WERI-Rb-1 (cell line): ENCODE results near the gene COL8A1.
A peak's percentile ranks its signal among the peaks of the same experiment; 100 is the strongest.

Experiments used
- DNase-seq: peaks from one replicate; pipeline ENCODE4 v3.0.0-alpha.2; 2020
- H3K27ac ChIP-seq: fragments of 250-450 bp; sonication (Bioruptor Pico); 2 replicates; pipeline ENCODE4 v1.5.1; 2020; ENCODE audit warnings: mild to moderate bottlenecking, moderate library complexity
- H3K27me3 ChIP-seq: fragments of 250-450 bp; sonication (Bioruptor Pico); 2 replicates; pipeline ENCODE4 v1.5.1; 2021; ENCODE audit warnings: mild to moderate bottlenecking, low read depth, moderate library complexity; ENCODE audit not compliant: insufficient read depth, severe bottlenecking
- H3K36me3 ChIP-seq: fragments of 250-450 bp; sonication (Bioruptor Pico); 2 replicates; pipeline ENCODE4 v1.5.1; 2020; ENCODE audit warnings: mild to moderate bottlenecking, moderate library complexity
- H3K4me3 ChIP-seq: 2 replicates; pipeline ENCODE4 v1.5.1; 2011; ENCODE audit warnings: low read depth, mild to moderate bottlenecking, control low read depth, low read length
- H3K9me3 ChIP-seq: fragments of 250-450 bp; sonication (Bioruptor Pico); 2 replicates; pipeline ENCODE4 v1.5.1; 2021; ENCODE audit warnings: mild to moderate bottlenecking, moderate library complexity; ENCODE audit not compliant: severe bottlenecking
- TF ChIP-seq, protein P1 (sequence below): IDR thresholded peaks from 2 replicates; pipeline ENCODE4 v1.5.1; 2011; ENCODE audit warnings: low read depth, mild to moderate bottlenecking, control low read depth, inconsistent platforms, low read length

Gene COL8A1

DNA sequence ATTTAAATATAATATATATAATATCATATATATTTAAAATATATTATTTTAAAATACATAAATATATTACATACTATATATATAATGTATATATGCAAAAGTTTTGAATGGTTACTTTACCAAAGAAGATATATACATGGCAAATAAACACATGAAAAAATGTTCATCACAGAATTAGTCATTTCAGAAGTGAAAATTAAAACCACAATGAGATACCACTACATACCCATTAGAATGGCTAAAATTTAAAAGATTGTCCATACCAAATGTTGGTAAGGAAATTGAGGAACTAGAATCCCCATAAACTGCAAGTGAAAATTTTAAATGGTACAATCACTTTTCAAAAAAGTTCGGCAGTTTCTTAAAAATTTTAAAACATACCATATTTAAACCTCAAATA lies 23.6 kb upstream of the COL8A1 start:
- no peak for DNase-seq
- H3K9me3 ChIP-seq, result no peaks in the 10 kb centered on the region
- no peak overlapping the region for H3K4me3 ChIP-seq
- no peak overlapping the region for H3K27ac ChIP-seq
- TF ChIP-seq, protein P1, sequence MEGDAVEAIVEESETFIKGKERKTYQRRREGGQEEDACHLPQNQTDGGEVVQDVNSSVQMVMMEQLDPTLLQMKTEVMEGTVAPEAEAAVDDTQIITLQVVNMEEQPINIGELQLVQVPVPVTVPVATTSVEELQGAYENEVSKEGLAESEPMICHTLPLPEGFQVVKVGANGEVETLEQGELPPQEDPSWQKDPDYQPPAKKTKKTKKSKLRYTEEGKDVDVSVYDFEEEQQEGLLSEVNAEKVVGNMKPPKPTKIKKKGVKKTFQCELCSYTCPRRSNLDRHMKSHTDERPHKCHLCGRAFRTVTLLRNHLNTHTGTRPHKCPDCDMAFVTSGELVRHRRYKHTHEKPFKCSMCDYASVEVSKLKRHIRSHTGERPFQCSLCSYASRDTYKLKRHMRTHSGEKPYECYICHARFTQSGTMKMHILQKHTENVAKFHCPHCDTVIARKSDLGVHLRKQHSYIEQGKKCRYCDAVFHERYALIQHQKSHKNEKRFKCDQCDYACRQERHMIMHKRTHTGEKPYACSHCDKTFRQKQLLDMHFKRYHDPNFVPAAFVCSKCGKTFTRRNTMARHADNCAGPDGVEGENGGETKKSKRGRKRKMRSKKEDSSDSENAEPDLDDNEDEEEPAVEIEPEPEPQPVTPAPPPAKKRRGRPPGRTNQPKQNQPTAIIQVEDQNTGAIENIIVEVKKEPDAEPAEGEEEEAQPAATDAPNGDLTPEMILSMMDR, result no peak
- no peaks in the 10 kb centered on the region for H3K36me3 ChIP-seq
- no peaks in the 10 kb centered on the region for H3K27me3 ChIP-seq

DNA sequence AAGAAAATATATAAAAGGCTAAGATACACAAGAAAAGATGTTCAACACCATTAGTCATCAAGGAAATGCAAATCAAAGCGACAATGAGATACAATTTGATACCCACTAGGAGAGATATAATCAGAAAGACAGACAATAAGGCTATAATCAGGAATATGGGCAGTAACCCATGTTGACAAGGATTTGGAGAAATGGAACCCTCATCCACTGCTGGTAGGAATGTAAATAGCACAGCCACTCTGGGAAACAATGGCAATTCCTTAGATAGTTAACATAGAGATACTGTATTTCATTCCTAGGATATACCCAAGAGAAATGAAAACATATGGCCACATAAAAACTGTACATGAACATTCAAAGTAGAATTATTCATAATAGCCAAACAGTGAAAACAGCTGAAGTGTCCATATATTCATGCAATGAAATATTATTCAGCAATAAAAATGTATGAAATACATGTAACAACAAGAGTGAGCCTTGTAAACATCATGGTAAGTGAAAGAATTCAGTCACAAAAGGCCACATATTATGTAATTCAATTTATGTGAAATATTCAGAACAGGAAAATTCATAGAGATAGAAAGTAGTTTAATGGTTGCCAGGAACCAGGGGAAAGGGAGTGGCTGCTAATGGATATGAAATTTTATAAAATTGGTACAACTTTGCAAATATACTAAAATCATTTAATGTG lies 18.2 kb upstream of the COL8A1 start:
- TF ChIP-seq, protein P1, result no peak
- no peaks in the 10 kb centered on the region for H3K27me3 ChIP-seq
- no peak for DNase-seq

GRCh38 chr3:99620976-99621375 lies 17.4 kb upstream of the COL8A1 start:
- Histone ChIP-seq H3K36me3 (no peaks in the 10 kb centered on the region), H3K27ac (no peak overlapping the region), H3K9me3 (no peaks in the 10 kb centered on the region), H3K4me3 (no peak overlapping the region), H3K27me3 (no peaks in the 10 kb centered on the region)
- DNase-seq, result no peak
- TF ChIP-seq, protein P1, result no peak

More for the DNA sequence above, 18.2 kb upstream of the COL8A1 start:
- no peaks in the 10 kb centered on the region for H3K36me3 ChIP-seq
- no peaks in the 10 kb centered on the region for H3K9me3 ChIP-seq
- H3K27ac ChIP-seq, result no peak overlapping the region
- H3K4me3 ChIP-seq, result no peak overlapping the region

- H3K27ac ChIP-seq, result no peak overlapping the region
- no peak overlapping the region for H3K4me3 ChIP-seq
- DNase-seq, result no peak
- H3K9me3 ChIP-seq, result no peaks in the 10 kb centered on the region
- H3K27me3 ChIP-seq, result no peaks in the 10 kb centered on the region
- TF ChIP-seq, protein P1, result no peak
- H3K36me3 ChIP-seq, result no peaks in the 10 kb centered on the region
Measured at GRCh38 chr3:99624496-99625236, 13.7 kb upstream of the COL8A1 start.

- Histone ChIP-seq H3K27me3 (no peaks in the 10 kb centered on the region), H3K36me3 (no peaks in the 10 kb centered on the region), H3K4me3 (no peak overlapping the region), H3K27ac (no peak overlapping the region), H3K9me3 (no peaks in the 10 kb centered on the region)
- no peak for DNase-seq
- TF ChIP-seq, protein P1, result 0 out of 2 replicates have a peak, but pooled peaks have one; percentile 17
Measured at GRCh38 chr3:99625237-99625622, 13.2 kb upstream of the COL8A1 start.
